Glutamatergic neuron (in vitro differentiated cells): ENCODE results near the gene ZNF207. TPM values are rescaled to one million over a fixed set of nuclear protein-coding genes. Genes with fewer than 3 reads are reported as not detected.

Experiments
- DNase-seq: peaks from one replicate; pipeline ENCODE4 v3.0.0; 2022
- H3K27ac Mint-ChIP-seq: one replicate; pipeline ENCODE4 v1.8.0; 2020; ENCODE audit warnings: mild to moderate bottlenecking, mixed read lengths, inconsistent platforms; ENCODE audit not compliant: unreplicated experiment
- H3K27me3 Mint-ChIP-seq: one replicate; pipeline ENCODE4 v1.8.0; 2020; ENCODE audit warnings: mild to moderate bottlenecking, moderate library complexity, mixed read lengths, inconsistent platforms; ENCODE audit not compliant: unreplicated experiment
- H3K36me3 Mint-ChIP-seq: one replicate; pipeline ENCODE4 v1.8.0; 2020; ENCODE audit warnings: mild to moderate bottlenecking, mixed read lengths, inconsistent platforms; ENCODE audit not compliant: unreplicated experiment
- H3K4me1 Mint-ChIP-seq: one replicate; pipeline ENCODE4 v1.8.0; 2020; ENCODE audit warnings: mild to moderate bottlenecking, low read depth, mixed read lengths, inconsistent platforms; ENCODE audit not compliant: unreplicated experiment
- H3K4me3 Mint-ChIP-seq: one replicate; pipeline ENCODE4 v1.8.0; 2020; ENCODE audit warnings: mild to moderate bottlenecking, mixed read lengths, inconsistent platforms; ENCODE audit not compliant: unreplicated experiment
- H3K9me3 Mint-ChIP-seq: one replicate; pipeline ENCODE4 v1.8.0; 2020; ENCODE audit warnings: mild to moderate bottlenecking, moderate library complexity, mixed read lengths, inconsistent platforms; ENCODE audit not compliant: unreplicated experiment
- total RNA-seq: library from RNA; stranded (reverse); fragmentation: NEBNext Ultra II Directional; extraction: Animal tissue kit (Norgen Biotek cat#: 25700); gene quantifications from one replicate; pipeline ENCODE4 v1.2.1, GENCODE V29; 2021; ENCODE audit not compliant: unreplicated experiment
- TF ChIP-seq, protein P1 (sequence below): fragments of 200-600 bp; sonication (generic); IDR thresholded peaks from one replicate; pipeline ENCODE4 v1.5.0; 2021; ENCODE audit not compliant: partially characterized antibody, unreplicated experiment

The ZNF207 gene
- total RNA-seq, 1 donor from 2014 or later, result 216 TPM

DNA sequence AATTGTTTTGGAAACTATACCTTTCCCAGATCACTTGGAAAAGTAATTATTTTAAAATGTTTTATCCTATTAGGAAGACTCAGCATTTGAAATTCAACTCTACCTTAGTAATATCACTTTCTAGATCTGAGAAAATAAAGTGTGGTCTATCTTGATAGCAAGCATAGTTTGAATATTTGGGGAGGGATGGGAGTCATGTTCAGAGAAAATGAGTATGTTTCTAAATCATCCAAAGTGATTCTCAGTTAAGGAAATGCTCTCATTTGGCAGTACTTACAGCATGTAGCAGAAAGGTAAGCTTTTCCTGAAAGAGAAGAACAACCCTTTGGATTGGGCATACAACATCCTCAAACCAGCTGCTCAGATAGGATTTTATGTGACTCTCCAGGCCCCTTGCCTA is 14.9 kb upstream of the ZNF207 start:
- Mint-ChIP-seq H3K27me3 (no peaks in the 10 kb centered on the region), H3K4me1 (peaks cover 1% of the 10 kb centered on the region), H3K4me3 (no peak overlapping the region), H3K9me3 (no peaks in the 10 kb centered on the region), H3K36me3 (no peaks in the 10 kb centered on the region), H3K27ac (no peak overlapping the region)
- no peak for DNase-seq
- TF ChIP-seq, protein P1, sequence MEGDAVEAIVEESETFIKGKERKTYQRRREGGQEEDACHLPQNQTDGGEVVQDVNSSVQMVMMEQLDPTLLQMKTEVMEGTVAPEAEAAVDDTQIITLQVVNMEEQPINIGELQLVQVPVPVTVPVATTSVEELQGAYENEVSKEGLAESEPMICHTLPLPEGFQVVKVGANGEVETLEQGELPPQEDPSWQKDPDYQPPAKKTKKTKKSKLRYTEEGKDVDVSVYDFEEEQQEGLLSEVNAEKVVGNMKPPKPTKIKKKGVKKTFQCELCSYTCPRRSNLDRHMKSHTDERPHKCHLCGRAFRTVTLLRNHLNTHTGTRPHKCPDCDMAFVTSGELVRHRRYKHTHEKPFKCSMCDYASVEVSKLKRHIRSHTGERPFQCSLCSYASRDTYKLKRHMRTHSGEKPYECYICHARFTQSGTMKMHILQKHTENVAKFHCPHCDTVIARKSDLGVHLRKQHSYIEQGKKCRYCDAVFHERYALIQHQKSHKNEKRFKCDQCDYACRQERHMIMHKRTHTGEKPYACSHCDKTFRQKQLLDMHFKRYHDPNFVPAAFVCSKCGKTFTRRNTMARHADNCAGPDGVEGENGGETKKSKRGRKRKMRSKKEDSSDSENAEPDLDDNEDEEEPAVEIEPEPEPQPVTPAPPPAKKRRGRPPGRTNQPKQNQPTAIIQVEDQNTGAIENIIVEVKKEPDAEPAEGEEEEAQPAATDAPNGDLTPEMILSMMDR, result no peak

DNA sequence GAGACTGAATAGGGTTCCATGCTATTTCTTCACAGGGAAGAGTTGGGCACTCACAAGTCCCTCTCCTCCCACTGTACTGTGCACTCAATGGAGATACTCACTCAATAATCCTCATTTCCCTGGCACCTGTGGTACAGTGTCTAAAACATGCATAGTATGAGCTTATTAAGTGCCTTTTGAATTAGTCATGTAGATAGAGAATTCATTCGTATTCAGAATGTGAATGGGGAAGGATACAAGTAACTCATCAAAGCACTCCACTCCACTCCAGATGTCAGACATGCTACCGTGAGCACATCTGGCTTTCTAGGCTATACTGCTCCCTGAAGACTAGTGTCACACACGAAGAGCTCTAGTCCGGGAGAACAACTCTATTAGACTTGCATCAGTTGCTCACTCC is 14.3 kb upstream of the ZNF207 start:
- H3K4me3 Mint-ChIP-seq, result no peak overlapping the region
- no peaks in the 10 kb centered on the region for H3K4me1 Mint-ChIP-seq
- no peaks in the 10 kb centered on the region for H3K9me3 Mint-ChIP-seq
- H3K36me3 Mint-ChIP-seq, result no peaks in the 10 kb centered on the region
- no peak overlapping the region for H3K27ac Mint-ChIP-seq
- DNase-seq, result no peak
- TF ChIP-seq, protein P1, result no peak
- H3K27me3 Mint-ChIP-seq, result no peaks in the 10 kb centered on the region

DNA sequence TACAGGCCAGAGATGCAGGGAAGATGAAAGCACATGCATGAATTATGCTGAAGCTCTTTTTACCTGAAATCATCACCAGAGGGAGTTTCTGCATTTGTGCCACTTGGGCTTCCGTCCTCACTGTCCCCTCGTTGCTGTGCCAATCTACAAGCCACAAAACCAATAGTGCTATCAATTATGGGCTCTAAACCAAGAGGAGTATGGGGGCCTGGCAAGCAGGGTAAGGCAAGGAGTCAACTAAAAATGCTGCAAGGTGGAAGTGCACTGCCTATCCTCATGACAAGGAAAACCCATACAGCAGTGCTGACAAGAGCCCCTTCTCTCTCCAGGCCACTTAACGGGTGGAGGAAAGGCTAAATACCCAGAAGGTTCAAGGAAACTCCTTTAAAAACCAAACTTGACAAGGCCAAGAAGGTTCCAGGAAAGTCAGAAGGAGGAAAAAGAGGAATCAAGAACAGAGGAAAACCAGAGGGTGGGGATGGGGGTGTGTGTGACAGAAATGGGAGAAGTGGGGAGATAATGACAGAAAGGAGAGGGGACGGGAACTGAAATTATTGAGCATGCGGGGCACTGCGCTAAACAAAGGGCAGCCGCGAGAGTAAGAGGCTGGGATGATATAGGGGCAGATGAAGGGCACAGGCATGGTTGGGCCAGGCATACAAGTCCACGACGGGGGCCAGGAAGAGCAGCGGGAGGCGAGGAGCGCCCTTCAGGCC is 8.7 kb upstream of the ZNF207 start:
- Mint-ChIP-seq H3K4me3 (peak overlapping the region; percentile 98), H3K27me3 (no peaks in the 10 kb centered on the region), H3K36me3 (no peaks in the 10 kb centered on the region), H3K27ac (peak overlapping the region; percentile 94), H3K9me3 (peaks cover 3% of the 10 kb centered on the region), H3K4me1 (peaks cover 6% of the 10 kb centered on the region)
- TF ChIP-seq, protein P1, result no peak
- no peak for DNase-seq

DNA sequence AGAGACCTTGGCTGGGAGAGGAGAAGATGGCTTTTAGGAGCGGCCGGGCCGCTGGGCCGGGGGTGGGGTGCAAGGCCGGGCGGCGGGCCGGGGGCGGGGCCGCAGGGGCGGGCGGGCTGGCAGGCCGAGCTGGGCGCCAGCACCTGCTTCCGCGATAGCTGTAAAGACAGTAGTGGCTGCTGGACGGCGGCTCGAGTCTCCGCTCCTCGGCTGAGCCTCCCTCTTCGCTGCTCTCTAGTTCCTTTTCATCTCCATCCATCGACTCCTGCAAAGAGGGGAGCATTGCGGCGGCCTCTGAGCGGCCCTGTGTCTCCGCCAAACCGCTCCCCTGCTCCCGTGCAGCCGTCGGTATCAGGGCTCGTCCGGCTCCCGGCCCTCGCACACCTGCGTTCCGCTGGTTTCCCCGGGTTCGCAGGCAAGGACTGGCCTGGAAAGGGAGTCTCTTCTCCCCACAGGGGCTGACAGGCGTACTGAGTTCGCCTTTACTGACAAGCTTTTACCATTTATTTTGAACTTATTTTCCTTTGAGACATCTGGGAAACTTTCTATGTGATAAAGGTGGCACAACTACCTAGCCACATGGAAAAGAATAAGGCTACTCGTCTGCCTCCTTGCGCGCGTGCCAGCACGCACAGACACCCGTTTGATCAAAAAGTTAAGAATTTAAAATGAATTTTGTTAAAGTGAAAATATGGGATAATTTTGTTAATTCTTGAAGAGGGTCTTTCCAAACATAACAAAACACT is 7.9 kb upstream of the ZNF207 start, which contains the start of gene C17orf75:
Gene C17orf75 (minus strand): TSS at position 317 of the 746 bp plus-strand sequence. CDS start 34 bp downstream, at position 283.
- peaks cover 3% of the 10 kb centered on the region for H3K9me3 Mint-ChIP-seq
- DNase-seq, result peak; percentile 82
- peaks cover 6% of the 10 kb centered on the region for H3K4me1 Mint-ChIP-seq
- TF ChIP-seq, protein P1, result no peak
- H3K27me3 Mint-ChIP-seq, result no peaks in the 10 kb centered on the region
- peak within 1 kb of the TSS; percentile 94 for H3K27ac Mint-ChIP-seq
- H3K4me3 Mint-ChIP-seq, result peak within 1 kb of the TSS; percentile 98
- no peaks in the 10 kb centered on the region for H3K36me3 Mint-ChIP-seq
